HS-5 (cell line): ENCODE data around the gene IDH2.

Experiments used
- DNase-seq: peaks from one replicate; pipeline ENCODE4 v3.0.0-alpha.2; 2012; ENCODE audit warnings: low read depth

Gene IDH2

GRCh38 chr15:90042766-90043529 is 59.3 kb downstream of the IDH2 start:
- DNase-seq = no peak

- no peak for DNase-seq
Measured at GRCh38 chr15:90042356-90042755, 59.9 kb downstream of the IDH2 start.

GRCh38 chr15:90040618-90041017 is 61.6 kb downstream of the IDH2 start:
- no peak for DNase-seq

- no peak for DNase-seq
Measured at GRCh38 chr15:90039996-90040395, 62.3 kb downstream of the IDH2 start.

GRCh38 chr15:90038632-90039095 is 63.6 kb downstream of the IDH2 start:
- DNase-seq = no peak

- no peak for DNase-seq
Measured at GRCh38 chr15:90037961-90038631, 64.2 kb downstream of the IDH2 start.

GRCh38 chr15:90037511-90037860 is 64.8 kb downstream of the IDH2 start:
- peak; percentile 36 for DNase-seq

- no peak for DNase-seq
Measured at GRCh38 chr15:90036806-90037510, 65.3 kb downstream of the IDH2 start.

GRCh38 chr15:90036343-90036742 is 65.9 kb downstream of the IDH2 start:
- no peak for DNase-seq

GRCh38 chr15:90035840-90036230 is 66.4 kb downstream of the IDH2 start:
- DNase-seq = no peak

GRCh38 chr15:90035095-90035839 is 67.0 kb downstream of the IDH2 start:
- DNase-seq = no peak

GRCh38 chr15:90033448-90033847 is 68.8 kb downstream of the IDH2 start:
- DNase-seq = no peak
